IMR-90 (cell line): ENCODE results near the gene ACO1. TPM values are rescaled to one million over a fixed set of nuclear protein-coding genes. Genes with fewer than 3 reads are reported as not detected.
"Not testable (repeated sequence)": the region's sequence is repeated elsewhere in the genome, so short reads cannot be mapped to it uniquely, and the experiment has no call there.

ENCODE experiments used
- ATAC-seq: fragments of 200-7000 bp; cut with Tn5 transposase; 2 replicates; pipeline ENCODE4 v1.9.1; 2020; ENCODE audit warnings: low read depth, mild to moderate bottlenecking, moderate library complexity
- BruUV-seq: library from RNA; stranded (reverse); fragments of 400-500 nt; replicated peaks from 2 replicates; lab custom pipeline; 2021; lab: Mats Ljungman, UMichigan
- CTCF ChIA-PET: fragments of 300-600 bp; formaldehyde crosslinking; extraction: SDS; loops from one replicate; lab custom pipeline; 2021; ENCODE audit warnings: antibody characterized with exemption; lab: Yijun Ruan, JAX
- POLR2A ChIA-PET: fragments of 300-600 bp; sonication (Branson Sonifier 250); formaldehyde crosslinking; loops from one replicate; lab custom pipeline; 2022; ENCODE audit warnings: antibody characterized with exemption; ENCODE audit not compliant: unreplicated experiment; lab: Charles Lee
- DNase-seq: peaks from one replicate; pipeline ENCODE4 v3.0.0; 2013
- H2AFZ ChIP-seq: replicated peaks from 2 replicates; pipeline ENCODE3; 2013; ENCODE audit warnings: low read length, mild to moderate bottlenecking; ENCODE audit not compliant: poor library complexity
- H2AK5ac ChIP-seq: 2 replicates; pipeline ENCODE4 v1.6.1; 2013; ENCODE audit warnings: low read depth, low read length, inconsistent platforms
- H2AK9ac ChIP-seq: replicated peaks from 2 replicates; pipeline ENCODE3; 2013; ENCODE audit warnings: mild to moderate bottlenecking, low read depth, low read length, moderate library complexity; ENCODE audit not compliant: poor library complexity
- H2BK120ac ChIP-seq: 2 replicates; pipeline ENCODE4 v1.6.1; 2013; ENCODE audit warnings: low read depth, low read length, inconsistent platforms
- H2BK15ac ChIP-seq: 3 replicates; pipeline ENCODE4 v1.6.1; 2013; ENCODE audit warnings: low read depth, low read length, inconsistent platforms
- H2BK20ac ChIP-seq: 2 replicates; pipeline ENCODE4 v1.6.1; 2013; ENCODE audit warnings: low read depth, mild to moderate bottlenecking, inconsistent platforms, low read length, moderate library complexity
- H2BK5ac ChIP-seq: 2 replicates; pipeline ENCODE4 v1.6.1; 2013; ENCODE audit warnings: mild to moderate bottlenecking, low read depth, low read length, inconsistent platforms; ENCODE audit not compliant: poor library complexity, severe bottlenecking
- H3K14ac ChIP-seq: replicated peaks from 2 replicates; pipeline ENCODE4 v1.6.1; 2013; ENCODE audit warnings: low read depth, low read length, inconsistent platforms
- H3K18ac ChIP-seq: 2 replicates; pipeline ENCODE4 v1.6.1; 2013; ENCODE audit warnings: low read depth, low read length, control low read depth
- H3K23ac ChIP-seq: 2 replicates; pipeline ENCODE4 v1.6.1; 2013; ENCODE audit warnings: low read depth, low read length, inconsistent platforms
- H3K27ac ChIP-seq: 2 replicates; pipeline ENCODE4 v1.5.1; 2013; ENCODE audit warnings: mild to moderate bottlenecking, control low read depth, low read length; ENCODE audit not compliant: insufficient read depth
- H3K27me3 ChIP-seq: 2 replicates; pipeline ENCODE4 v1.6.1; 2013; ENCODE audit warnings: low read length; ENCODE audit not compliant: control insufficient read depth, insufficient read depth
- H3K36me3 ChIP-seq: 2 replicates; pipeline ENCODE4 v1.6.1; 2013; ENCODE audit warnings: low read length, mixed read lengths; ENCODE audit not compliant: control insufficient read depth, insufficient read depth
- H3K4ac ChIP-seq: 2 replicates; pipeline ENCODE4 v1.6.1; 2013; ENCODE audit warnings: low read depth, low read length, inconsistent platforms
- H3K4me1 ChIP-seq: 2 replicates; pipeline ENCODE4 v1.6.1; 2013; ENCODE audit warnings: low read length, mixed read lengths; ENCODE audit not compliant: control insufficient read depth, insufficient read depth
- H3K4me2 ChIP-seq: 2 replicates; pipeline ENCODE4 v1.6.1; 2013; ENCODE audit warnings: low read depth, mild to moderate bottlenecking, control low read depth, low read length, moderate library complexity
- H3K4me3 ChIP-seq: 2 replicates; pipeline ENCODE4 v1.5.1; 2013; ENCODE audit warnings: low read depth, mild to moderate bottlenecking, control low read depth, low read length, moderate library complexity; ENCODE audit not compliant: insufficient read depth
- H3K56ac ChIP-seq: 2 replicates; pipeline ENCODE4 v1.6.1; 2013; ENCODE audit warnings: low read length, inconsistent platforms; ENCODE audit not compliant: insufficient read depth; ENCODE audit errors: extremely low read depth
- H3K79me1 ChIP-seq, 2 experiments: 2 replicates each; pipeline ENCODE4 v1.6.1; 2013; ENCODE audit warnings: low read length in 2 of 2, inconsistent platforms in 1 of 2, low read depth in 1 of 2
- H3K9ac ChIP-seq: 2 replicates; pipeline ENCODE4 v1.6.1; 2013; ENCODE audit warnings: low read depth, low read length, control low read depth
- H3K9me1 ChIP-seq: 2 replicates; pipeline ENCODE4 v1.6.1; 2013; ENCODE audit warnings: low read length, inconsistent platforms; ENCODE audit not compliant: insufficient read depth
- H3K9me3 ChIP-seq: 2 replicates; pipeline ENCODE4 v1.6.1; 2013; ENCODE audit warnings: low read length; ENCODE audit not compliant: control insufficient read depth, insufficient read depth
- H4K20me1 ChIP-seq: 2 replicates; pipeline ENCODE4 v1.6.1; 2013; ENCODE audit warnings: low read length, inconsistent platforms; ENCODE audit not compliant: insufficient read depth
- H4K5ac ChIP-seq: 2 replicates; pipeline ENCODE4 v1.6.1; 2013; ENCODE audit warnings: mild to moderate bottlenecking, low read depth, low read length, control low read depth
- H4K8ac ChIP-seq, 2 experiments: 2 replicates each; pipeline ENCODE4 v1.6.1; 2013; ENCODE audit warnings: low read depth in 2 of 2, low read length in 2 of 2, control low read depth in 1 of 2, inconsistent platforms in 1 of 2
- H4K91ac ChIP-seq: 2 replicates; pipeline ENCODE4 v1.6.1; 2013; ENCODE audit warnings: low read depth, low read length, inconsistent platforms; ENCODE audit not compliant: insufficient read depth
- WGBS, 2 experiments: methylation state at CpG; one replicate each; pipeline versions ENCODE4 v1.1.5 to v1.1.7; 2013; ENCODE audit warnings: missing lambda C conversion rate in 2 of 2; ENCODE audit not compliant: insufficient read length in 1 of 2; ENCODE audit errors: extremely low coverage in 2 of 2; 5-methylcytosine and 5-hydroxymethylcytosine counted together
- dilution Hi-C: fragments of 300-500 bp; cut with HindIII; formaldehyde crosslinking; loops from one replicate; pipeline ENCODE4 v1.14.3; 2018; ENCODE audit warnings: low sequenced_read_pairs; ENCODE audit not compliant: unreplicated experiment
- in situ Hi-C: fragments of 300-500 bp; cut with MboI; formaldehyde crosslinking; loops from 3 replicates; pipeline ENCODE4 v1.14.3; 2019; ENCODE audit warnings: low sequenced_read_pairs, inconsistent platforms, mixed read lengths
- intact Hi-C: fragments of 100-400 bp; cut with micrococcal nuclease; formaldehyde crosslinking; loops from 2 replicates; pipeline ENCODE4 v1.10.0; 2022
- polyA plus RNA-seq, 3 experiments: library from polyadenylated mRNA; depleted of rRNA; stranded (reverse); fragments of >200 nt; gene quantifications; 2 replicates each; pipeline ENCODE4 v1.2.3, GENCODE V29; 2012; ENCODE audit warnings: low replicate concordance in 1 of 3
- total RNA-seq: library from RNA; depleted of rRNA; stranded (reverse); fragments of >200 nt; gene quantifications from 2 replicates; pipeline ENCODE4 v1.2.3, GENCODE V29; 2012

ACO1 gene
- total and polyA plus RNA-seq, 2 of the 4 experiments (the other 2 are of a cell fraction), result 85.9 to 158 TPM

GRCh38 chr9:32353476-32353875 is 31.0 kb upstream of the ACO1 start:
- H3K18ac ChIP-seq, intact Hi-C loops, H4K8ac ChIP-seq, H3K79me1 ChIP-seq, H4K20me1 ChIP-seq, H2AFZ ChIP-seq, H3K4me3 ChIP-seq, dilution Hi-C loops, H3K27me3 ChIP-seq, H2BK5ac ChIP-seq, H3K14ac ChIP-seq, H2AK5ac ChIP-seq, BruUV-seq, ATAC-seq, H3K56ac ChIP-seq, H2BK20ac ChIP-seq, H2BK120ac ChIP-seq, H3K4me1 ChIP-seq, POLR2A ChIA-PET, H2BK15ac ChIP-seq, H2AK9ac ChIP-seq, H3K4me2 ChIP-seq, H3K4ac ChIP-seq, H3K9me3 ChIP-seq, H3K36me3 ChIP-seq, in situ Hi-C loops, H4K91ac ChIP-seq, H3K27ac ChIP-seq, DNase-seq, H3K9ac ChIP-seq, H3K23ac ChIP-seq, CTCF ChIA-PET, H4K5ac ChIP-seq, H3K9me1 ChIP-seq: not testable (repeated sequence)
- WGBS, 2 experiments, result no CpG with 5 or more reads among the region's 3 CpGs
